GM12878 (cell line): ENCODE data around the gene MYO7B. TPM values are rescaled to one million over a fixed set of nuclear protein-coding genes. Genes with fewer than 3 reads are reported as not detected.

ENCODE experiments used
- ATAC-seq: fragments of 200-7000 bp; cut with Tn5 transposase; 3 replicates; pipeline ENCODE4 v1.9.1; 2020; ENCODE audit warnings: mild to moderate bottlenecking, moderate library complexity
- BruUV-seq: library from RNA; stranded (reverse); fragments of 400-500 nt; replicated peaks from 2 replicates; lab custom pipeline; 2021; lab: Mats Ljungman, UMichigan
- CTCF ChIA-PET: fragments of 300-600 bp; sonication (Branson Sonifier 250); formaldehyde crosslinking; extraction: SDS; loops from one replicate; lab custom pipeline; 2021; ENCODE audit warnings: inconsistent platforms; lab: Yijun Ruan, JAX
- POLR2A ChIA-PET: fragments of 350-600 bp; formaldehyde crosslinking; extraction: SDS; loops from one replicate; lab custom pipeline; 2021; ENCODE audit warnings: inconsistent platforms; lab: Charles Lee
- RAD21 ChIA-PET: fragments of 300-600 bp; sonication (Branson Sonifier 250); formaldehyde crosslinking; loops from one replicate; lab custom pipeline; 2023; ENCODE audit warnings: antibody characterized with exemption; ENCODE audit not compliant: unreplicated experiment; lab: Charles Lee
- SMC1A ChIA-PET: fragments of 300-600 bp; sonication (Branson Sonifier 250); formaldehyde crosslinking; loops from one replicate; lab custom pipeline; 2023; ENCODE audit not compliant: unreplicated experiment, uncharacterized antibody; lab: Charles Lee
- DNase-seq: peaks from one replicate; pipeline ENCODE4 v3.0.0-alpha.2; 2011; ENCODE audit warnings: low read depth, low spot score
- FAIRE-seq: peaks from 3 replicates; lab custom pipeline; 2011; peaks lifted over from hg19 to GRCh38; lab: Jason Lieb, UNC
- H2AFZ ChIP-seq: 2 replicates; pipeline ENCODE4 v1.6.0; 2011; ENCODE audit warnings: low read depth, low read length, control low read depth; ENCODE audit not compliant: control insufficient read depth
- H3K27ac ChIP-seq: 2 replicates; pipeline ENCODE4 v1.5.1; 2011; ENCODE audit warnings: control low read depth; ENCODE audit not compliant: control insufficient read depth, insufficient read depth
- H3K27me3 ChIP-seq, 2 experiments: replicated peaks in 1 of 2; 2 replicates each; pipeline versions ENCODE4 v1.6.0 to v1.6.1; 2011; ENCODE audit warnings: low read length in 1 of 2; ENCODE audit not compliant: control insufficient read depth in 2 of 2, insufficient read depth in 2 of 2
- H3K36me3 ChIP-seq, 2 experiments: 2 replicates each; pipeline ENCODE4 v1.5.1; 2011; ENCODE audit warnings: low read length in 1 of 2; ENCODE audit not compliant: control insufficient read depth in 2 of 2, insufficient read depth in 2 of 2
- H3K4me1 ChIP-seq: 2 replicates; pipeline ENCODE4 v1.6.1; 2011; ENCODE audit warnings: mild to moderate bottlenecking, low read length, moderate library complexity, mixed read lengths; ENCODE audit not compliant: control insufficient read depth, insufficient read depth
- H3K4me2 ChIP-seq: 2 replicates; pipeline ENCODE4 v1.6.0; 2011; ENCODE audit warnings: control low read depth; ENCODE audit not compliant: control insufficient read depth, insufficient read depth
- H3K4me3 ChIP-seq: fragments of 200-600 bp; sonication (generic); 2 replicates; pipeline ENCODE4 v1.5.1; 2016
- H3K79me2 ChIP-seq: 2 replicates; pipeline ENCODE4 v1.6.0; 2011; ENCODE audit warnings: low read length; ENCODE audit not compliant: control insufficient read depth, insufficient read depth
- H3K9ac ChIP-seq: 2 replicates; pipeline ENCODE4 v1.8.0; 2011; ENCODE audit warnings: low read length, control low read depth, mixed read lengths; ENCODE audit not compliant: control insufficient read depth, insufficient read depth
- H3K9me3 ChIP-seq: replicated peaks from 3 replicates; pipeline ENCODE4 v1.5.1; 2011; ENCODE audit warnings: mild to moderate bottlenecking, low read length; ENCODE audit not compliant: control insufficient read depth, insufficient read depth
- H4K20me1 ChIP-seq: 2 replicates; pipeline ENCODE4 v1.6.0; 2011; ENCODE audit not compliant: control insufficient read depth, insufficient read depth
- ATF7 ChIP-seq: fragments of 450-650 bp; IDR thresholded peaks from 2 replicates; pipeline ENCODE4 v1.6.1; 2016; ENCODE audit warnings: low read depth, mild to moderate bottlenecking
- BACH1 ChIP-seq: fragments of 450-650 bp; IDR thresholded peaks from 2 replicates; pipeline ENCODE4 v1.6.1; 2017; ENCODE audit warnings: mild to moderate bottlenecking, borderline replicate concordance
- DPF2 ChIP-seq: fragments of 450-650 bp; IDR thresholded peaks from 2 replicates; pipeline ENCODE4 v1.6.1; 2017; ENCODE audit warnings: mild to moderate bottlenecking
- EED ChIP-seq: sonication (generic); IDR thresholded peaks from 2 replicates; pipeline ENCODE4 v1.6.1; 2016; ENCODE audit warnings: antibody characterized with exemption, low read depth
- FOXK2 ChIP-seq: fragments of 450-650 bp; IDR thresholded peaks from 2 replicates; pipeline ENCODE4 v1.6.1; 2017; ENCODE audit warnings: mild to moderate bottlenecking, moderate library complexity
- HCFC1 ChIP-seq: fragments of 150-350 bp; IDR thresholded peaks from 2 replicates; pipeline ENCODE4 v1.6.1; 2014; ENCODE audit warnings: low read length
- HDAC6 ChIP-seq: fragments of 200-600 bp; sonication (generic); IDR thresholded peaks from one replicate; pipeline ENCODE4 v1.8.0; 2017; ENCODE audit warnings: antibody characterized with exemption; ENCODE audit not compliant: unreplicated experiment
- JUNB ChIP-seq: IDR thresholded peaks from 2 replicates; pipeline ENCODE4 v1.6.1; 2016; ENCODE audit warnings: antibody characterized with exemption, mild to moderate bottlenecking
- NFIC ChIP-seq: IDR thresholded peaks from 2 replicates; pipeline ENCODE4 v1.6.1; 2012; ENCODE audit warnings: low read depth, mild to moderate bottlenecking, inconsistent platforms, low read length, moderate library complexity
- SMC3 ChIP-seq: IDR thresholded peaks from 2 replicates; pipeline ENCODE4 v1.6.1; 2011; ENCODE audit warnings: low read length, improper control_type of control experiment, borderline replicate concordance
- SP1 ChIP-seq: IDR thresholded peaks from one replicate; pipeline ENCODE4 v1.6.1; 2011; ENCODE audit warnings: low read depth, low read length
- SREBF1 ChIP-seq: IDR thresholded peaks from 2 replicates; pipeline ENCODE4 v1.6.1; 2012; ENCODE audit warnings: mild to moderate bottlenecking, low read length
- SREBF2 ChIP-seq: IDR thresholded peaks from 2 replicates; pipeline ENCODE4 v1.6.1; 2012; ENCODE audit warnings: mild to moderate bottlenecking, low read length
- TARDBP ChIP-seq: IDR thresholded peaks from 2 replicates; pipeline ENCODE4 v1.6.1; 2016; ENCODE audit warnings: borderline replicate concordance
- TBL1XR1 ChIP-seq: IDR thresholded peaks from 2 replicates; pipeline ENCODE4 v1.6.1; 2012; ENCODE audit warnings: low read depth, low read length, improper control_type of control experiment
- WGBS: methylation state at CpG from one replicate; pipeline ENCODE4 v1.1.6; 2016; ENCODE audit warnings: low lambda C conversion rate; ENCODE audit not compliant: insufficient replicate concordance, insufficient coverage; ENCODE audit errors: missing lambda C conversion rate; 5-methylcytosine and 5-hydroxymethylcytosine counted together
- in situ Hi-C: fragments of 300-500 bp; cut with MboI; formaldehyde crosslinking; loops from 9 replicates; pipeline ENCODE4 v1.14.3; 2018; ENCODE audit warnings: mixed read lengths
- intact Hi-C: fragments of 100-400 bp; cut with micrococcal nuclease; formaldehyde crosslinking; loops from one replicate; pipeline ENCODE4 v1.14.2; 2022; ENCODE audit not compliant: unreplicated experiment
- polyA plus RNA-seq, 11 experiments: library from polyadenylated mRNA; depleted of rRNA in 4 of 11; unstranded in 6 of 11; stranded (reverse) in 5 of 11; fragments of >200 nt; fragmentation: Nextera tagmentation in 4 of 11; fragmentation: Illumina TruSeq in 1 of 11; extraction: Ambion mirVana in 4 of 11; extraction: Trizol in 1 of 11; gene quantifications; 1 replicate in 1 of 11; 2 replicates in 10 of 11; pipeline versions ENCODE4 v1.2.1 to v1.2.3, GENCODE V29; 2011 to 2016; ENCODE audit warnings: inconsistent platforms in 2 of 11, missing spikeins in 2 of 11, low read depth in 1 of 11
- total RNA-seq, 4 experiments: library from RNA; depleted of rRNA in 3 of 4; stranded (reverse); fragments of >200 nt in 3 of 4; fragmentation: Illumina TruSeq in 1 of 4; extraction: Trizol in 1 of 4; gene quantifications; 2 replicates each; pipeline versions ENCODE4 v1.2.1 to v1.2.3, GENCODE V29; 2013 to 2021
- TF ChIP-seq, protein P1 (sequence below): fragments of 450-650 bp; IDR thresholded peaks from 2 replicates; pipeline ENCODE4 v1.6.1; 2017; ENCODE audit warnings: mild to moderate bottlenecking
- TF ChIP-seq, protein P2 (sequence below): fragments of 450-650 bp; IDR thresholded peaks from 2 replicates; pipeline ENCODE4 v1.6.1; 2017; ENCODE audit warnings: borderline replicate concordance
- TF ChIP-seq, protein P3 (sequence below): fragments of 450-650 bp; IDR thresholded peaks from 2 replicates; pipeline ENCODE4 v1.6.1; 2017; ENCODE audit warnings: low read depth, mild to moderate bottlenecking, moderate library complexity
- TF ChIP-seq, protein P4 (sequence below): IDR thresholded peaks from 2 replicates; pipeline ENCODE4 v1.6.1; 2011; ENCODE audit warnings: borderline replicate concordance, low read depth, mild to moderate bottlenecking, moderate library complexity, mixed read lengths, low read length; ENCODE audit not compliant: insufficient read depth; ENCODE audit errors: extremely low read length
- TF ChIP-seq, protein P5 (sequence below): IDR thresholded peaks from 2 replicates; pipeline ENCODE4 v1.6.1; 2011; ENCODE audit warnings: low read depth, mild to moderate bottlenecking, low read length, moderate library complexity, borderline replicate concordance; ENCODE audit errors: extremely low read depth

The MYO7B gene
- total and polyA plus RNA-seq, 10 of the 15 experiments (the other 5 are each of a cell fraction or from before 2014, with no cell fraction given), result 0.08 to 4.8 (median 1.2) TPM

DNA sequence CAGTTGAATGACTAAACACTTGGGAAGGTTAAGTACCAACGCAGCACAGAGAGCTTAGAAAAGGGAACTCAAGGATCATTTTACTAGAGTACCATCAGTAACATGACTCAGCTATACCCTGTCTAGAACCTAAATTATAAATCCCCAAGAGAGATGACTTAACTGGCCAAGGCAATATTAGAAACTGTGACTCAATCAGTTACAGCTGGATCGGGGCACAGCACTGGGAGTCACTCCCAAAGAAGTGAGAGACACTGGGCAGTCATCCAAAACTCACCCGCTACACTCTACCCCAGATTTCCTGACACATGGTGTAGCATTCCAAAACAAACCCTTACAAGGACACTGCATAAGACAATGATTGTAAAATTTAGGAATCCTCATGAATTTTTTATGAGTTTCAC is 26.9 kb upstream of the MYO7B start:
- ChIA-PET POLR2A (interaction anchor here (0.5 to 1.2 kb wide), 3 partner anchors 9 to 271 kb away, joined by 3 to 5 read pairs (median 4); no protein-coding TSS in a partner anchor), RAD21 (interaction anchor here (1.4 to 1.5 kb wide), 3 partner anchors 28 to 67 kb away, joined by 3 to 4 read pairs (median 4); no protein-coding TSS in a partner anchor), SMC1A (interaction anchor here (0.9 to 2.3 kb wide), 6 partner anchors 10 to 118 kb away, joined by 3 to 9 read pairs (median 4); no protein-coding TSS in a partner anchor), CTCF (interaction anchor here (1.1 to 1.4 kb wide), 2 partner anchors 55 to 58 kb away, joined by 3 read pairs; no protein-coding TSS in a partner anchor)
- Histone ChIP-seq H3K9me3 (no peaks in the 10 kb centered on the region), H2AFZ (no peak overlapping the region), H3K27me3 (no peaks in the 10 kb centered on the region), H4K20me1 (0 out of 2 replicates have a peak, but pooled peaks cover 2% of the 10 kb centered on the region), H3K9ac (no peak overlapping the region), H3K4me1 (no peaks in the 10 kb centered on the region), H3K36me3 (peaks cover 12% of the 10 kb centered on the region in 2 experiments), H3K4me2 (no peak overlapping the region), H3K4me3 (no peak overlapping the region), H3K79me2 (peaks cover 47% of the 10 kb centered on the region), H3K27ac (no peak overlapping the region)
- in situ Hi-C loops (no loop called here), intact Hi-C loops (no loop called here)
- DNase-seq (no peak), ATAC-seq (peak; percentile 83), FAIRE-seq (no peak)
- WGBS, result 34% methylated on average over 3 of the region's 3 CpGs
- BruUV-seq, result no TSS peak
- TF ChIP-seq, protein P1, sequence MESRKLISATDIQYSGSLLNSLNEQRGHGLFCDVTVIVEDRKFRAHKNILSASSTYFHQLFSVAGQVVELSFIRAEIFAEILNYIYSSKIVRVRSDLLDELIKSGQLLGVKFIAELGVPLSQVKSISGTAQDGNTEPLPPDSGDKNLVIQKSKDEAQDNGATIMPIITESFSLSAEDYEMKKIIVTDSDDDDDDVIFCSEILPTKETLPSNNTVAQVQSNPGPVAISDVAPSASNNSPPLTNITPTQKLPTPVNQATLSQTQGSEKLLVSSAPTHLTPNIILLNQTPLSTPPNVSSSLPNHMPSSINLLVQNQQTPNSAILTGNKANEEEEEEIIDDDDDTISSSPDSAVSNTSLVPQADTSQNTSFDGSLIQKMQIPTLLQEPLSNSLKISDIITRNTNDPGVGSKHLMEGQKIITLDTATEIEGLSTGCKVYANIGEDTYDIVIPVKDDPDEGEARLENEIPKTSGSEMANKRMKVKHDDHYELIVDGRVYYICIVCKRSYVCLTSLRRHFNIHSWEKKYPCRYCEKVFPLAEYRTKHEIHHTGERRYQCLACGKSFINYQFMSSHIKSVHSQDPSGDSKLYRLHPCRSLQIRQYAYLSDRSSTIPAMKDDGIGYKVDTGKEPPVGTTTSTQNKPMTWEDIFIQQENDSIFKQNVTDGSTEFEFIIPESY, result no peak
- TF ChIP-seq TBL1XR1 (no peak), SREBF1 (no peak), BACH1 (peak; percentile 79; the same call in 1 of the 2 replicates), SMC3 (no peak), JUNB (0 out of 2 replicates have a peak, but pooled peaks have one; percentile 17), DPF2 (no peak), ATF7 (peak; percentile 40; the same call in 1 of the 2 replicates), NFIC (no peak), FOXK2 (no peak), TARDBP (no peak), EED (peak; percentile 79), HDAC6 (no peak), SP1 (no peak), HCFC1 (no peak), SREBF2 (no peak)
- TF ChIP-seq, protein P2, sequence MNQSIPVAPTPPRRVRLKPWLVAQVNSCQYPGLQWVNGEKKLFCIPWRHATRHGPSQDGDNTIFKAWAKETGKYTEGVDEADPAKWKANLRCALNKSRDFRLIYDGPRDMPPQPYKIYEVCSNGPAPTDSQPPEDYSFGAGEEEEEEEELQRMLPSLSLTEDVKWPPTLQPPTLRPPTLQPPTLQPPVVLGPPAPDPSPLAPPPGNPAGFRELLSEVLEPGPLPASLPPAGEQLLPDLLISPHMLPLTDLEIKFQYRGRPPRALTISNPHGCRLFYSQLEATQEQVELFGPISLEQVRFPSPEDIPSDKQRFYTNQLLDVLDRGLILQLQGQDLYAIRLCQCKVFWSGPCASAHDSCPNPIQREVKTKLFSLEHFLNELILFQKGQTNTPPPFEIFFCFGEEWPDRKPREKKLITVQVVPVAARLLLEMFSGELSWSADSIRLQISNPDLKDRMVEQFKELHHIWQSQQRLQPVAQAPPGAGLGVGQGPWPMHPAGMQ, result no peak
- TF ChIP-seq, protein P3, sequence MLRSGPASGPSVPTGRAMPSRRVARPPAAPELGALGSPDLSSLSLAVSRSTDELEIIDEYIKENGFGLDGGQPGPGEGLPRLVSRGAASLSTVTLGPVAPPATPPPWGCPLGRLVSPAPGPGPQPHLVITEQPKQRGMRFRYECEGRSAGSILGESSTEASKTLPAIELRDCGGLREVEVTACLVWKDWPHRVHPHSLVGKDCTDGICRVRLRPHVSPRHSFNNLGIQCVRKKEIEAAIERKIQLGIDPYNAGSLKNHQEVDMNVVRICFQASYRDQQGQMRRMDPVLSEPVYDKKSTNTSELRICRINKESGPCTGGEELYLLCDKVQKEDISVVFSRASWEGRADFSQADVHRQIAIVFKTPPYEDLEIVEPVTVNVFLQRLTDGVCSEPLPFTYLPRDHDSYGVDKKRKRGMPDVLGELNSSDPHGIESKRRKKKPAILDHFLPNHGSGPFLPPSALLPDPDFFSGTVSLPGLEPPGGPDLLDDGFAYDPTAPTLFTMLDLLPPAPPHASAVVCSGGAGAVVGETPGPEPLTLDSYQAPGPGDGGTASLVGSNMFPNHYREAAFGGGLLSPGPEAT, result 0 out of 2 replicates have a peak, but pooled peaks have one; percentile 14
- TF ChIP-seq, protein P4, sequence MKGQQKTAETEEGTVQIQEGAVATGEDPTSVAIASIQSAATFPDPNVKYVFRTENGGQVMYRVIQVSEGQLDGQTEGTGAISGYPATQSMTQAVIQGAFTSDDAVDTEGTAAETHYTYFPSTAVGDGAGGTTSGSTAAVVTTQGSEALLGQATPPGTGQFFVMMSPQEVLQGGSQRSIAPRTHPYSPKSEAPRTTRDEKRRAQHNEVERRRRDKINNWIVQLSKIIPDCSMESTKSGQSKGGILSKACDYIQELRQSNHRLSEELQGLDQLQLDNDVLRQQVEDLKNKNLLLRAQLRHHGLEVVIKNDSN, result no peak
- TF ChIP-seq, protein P5, sequence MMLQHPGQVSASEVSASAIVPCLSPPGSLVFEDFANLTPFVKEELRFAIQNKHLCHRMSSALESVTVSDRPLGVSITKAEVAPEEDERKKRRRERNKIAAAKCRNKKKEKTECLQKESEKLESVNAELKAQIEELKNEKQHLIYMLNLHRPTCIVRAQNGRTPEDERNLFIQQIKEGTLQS, result no peak
